ENCODE results near the gene G3BP2.

Gene G3BP2

DNA sequence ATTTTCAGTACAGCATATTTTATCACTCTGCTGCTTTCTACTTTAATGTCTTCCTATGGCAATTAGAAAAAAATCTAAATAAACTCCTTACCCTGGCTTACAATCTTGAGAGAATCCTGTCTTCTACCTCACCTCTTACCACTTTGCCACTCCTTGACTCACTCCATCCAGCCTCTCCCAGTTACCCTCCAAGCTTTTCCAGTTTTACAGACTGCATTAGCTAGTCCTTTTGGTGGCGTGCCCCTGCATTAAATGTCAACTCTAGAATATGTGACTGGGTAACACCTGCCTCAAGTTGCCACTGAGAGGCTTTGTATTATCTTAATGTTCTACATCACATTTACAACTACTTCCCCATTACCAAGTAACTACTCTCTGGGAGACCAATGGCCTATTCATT lies 35.4 kb downstream of the G3BP2 start:
- DNase-seq (ENCODE audit: low spot score) = no peak

DNA sequence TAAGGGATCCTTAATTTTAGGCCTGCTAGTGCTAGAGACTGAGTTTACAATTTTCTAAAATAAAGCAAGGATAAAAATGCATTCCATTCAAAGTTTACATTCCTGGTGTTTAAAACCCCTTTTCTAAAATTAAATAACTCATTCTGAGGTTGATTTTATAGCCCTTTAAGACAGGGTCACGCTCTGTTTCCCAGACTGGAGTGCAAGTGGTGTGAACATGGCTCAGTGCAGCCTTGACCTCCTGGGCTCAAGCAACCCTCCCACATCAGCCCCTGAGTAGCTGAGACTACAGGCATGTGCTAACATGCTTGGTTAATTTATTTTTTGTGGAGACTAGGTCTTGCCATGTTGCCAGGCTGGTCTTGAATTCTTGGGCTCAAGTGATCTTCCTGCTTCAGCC lies 36.0 kb downstream of the G3BP2 start:
- DNase-seq (ENCODE audit: low spot score) = no peak

DNA sequence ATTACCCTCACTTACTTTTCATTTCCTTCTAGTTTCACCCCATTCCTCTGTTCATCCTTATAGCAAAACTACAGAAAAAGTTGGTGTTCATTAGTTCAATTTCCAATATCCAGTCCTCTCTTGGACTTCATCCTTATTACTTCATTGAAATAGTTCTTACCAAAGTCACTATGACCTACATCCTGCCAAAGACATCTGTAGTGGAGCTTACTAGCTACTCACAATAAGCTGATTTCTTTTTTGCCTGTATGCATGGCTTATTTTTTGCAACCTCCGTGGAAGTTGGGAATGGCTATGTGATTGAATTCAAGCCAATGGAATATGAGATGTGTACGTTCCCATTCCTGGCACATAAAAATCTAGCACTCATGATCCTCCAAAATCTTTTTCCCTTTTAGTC lies 38.3 kb downstream of the G3BP2 start:
- DNase-seq (ENCODE audit: low spot score) = no peak

DNA sequence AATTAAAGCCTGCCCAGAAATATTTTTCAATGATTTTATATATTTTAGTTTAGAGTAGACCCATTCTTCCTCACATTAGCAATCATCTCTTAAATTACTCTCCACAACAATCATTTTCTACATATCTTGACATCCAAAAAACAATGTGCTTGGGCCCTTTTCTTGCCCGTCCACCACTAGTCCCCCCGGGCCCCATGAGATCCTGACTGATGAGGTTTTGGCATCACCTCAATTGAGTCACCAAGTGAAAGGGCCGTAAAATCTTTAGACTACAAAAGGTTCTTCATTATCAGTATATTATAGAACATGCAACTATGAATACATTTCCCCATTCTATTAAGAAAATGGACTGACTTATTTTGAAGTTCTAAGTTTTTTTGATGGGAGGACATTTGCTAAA lies 38.9 kb downstream of the G3BP2 start:
- DNase-seq (ENCODE audit: low spot score) = no peak

DNA sequence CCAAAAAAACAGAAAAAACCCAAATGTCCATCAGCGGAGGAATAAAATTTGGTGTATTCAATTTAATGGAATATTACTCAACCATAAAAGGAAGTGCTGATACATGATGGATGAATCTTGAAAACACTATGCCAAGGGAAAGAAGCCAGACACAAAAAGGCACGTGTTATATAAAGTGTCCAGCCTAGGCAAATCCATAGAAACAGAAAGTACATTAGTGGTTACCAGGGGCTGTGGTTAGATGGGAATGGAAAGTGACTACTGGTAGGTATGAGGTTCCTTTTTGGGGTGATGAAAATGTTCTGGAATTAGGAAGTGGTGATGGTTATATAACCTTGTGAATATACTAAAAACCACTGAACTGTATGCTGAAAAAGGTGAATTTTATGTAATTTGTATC lies 39.4 kb downstream of the G3BP2 start:
- no peak for DNase-seq (ENCODE audit: low spot score)

DNA sequence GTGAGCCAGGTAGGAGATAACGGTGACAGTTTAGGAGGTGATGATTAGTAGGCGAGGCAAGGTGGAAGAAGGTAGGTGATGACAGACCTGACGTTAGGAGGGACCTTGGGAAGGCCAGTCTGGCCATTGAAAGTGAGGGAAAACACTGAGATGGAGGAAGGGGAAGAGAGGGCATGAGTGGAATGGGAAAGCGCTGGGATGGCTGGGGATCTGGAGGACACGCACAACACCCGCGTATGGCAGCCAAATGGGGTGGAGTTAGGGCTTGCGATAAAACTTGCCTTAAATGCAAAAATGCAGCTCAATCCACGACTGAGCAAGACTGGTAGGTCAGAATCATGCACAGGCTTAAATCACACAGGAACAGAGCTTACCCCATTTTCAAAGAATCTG lies 42.3 kb downstream of the G3BP2 start:
- no peak for DNase-seq (ENCODE audit: low spot score)

DNA sequence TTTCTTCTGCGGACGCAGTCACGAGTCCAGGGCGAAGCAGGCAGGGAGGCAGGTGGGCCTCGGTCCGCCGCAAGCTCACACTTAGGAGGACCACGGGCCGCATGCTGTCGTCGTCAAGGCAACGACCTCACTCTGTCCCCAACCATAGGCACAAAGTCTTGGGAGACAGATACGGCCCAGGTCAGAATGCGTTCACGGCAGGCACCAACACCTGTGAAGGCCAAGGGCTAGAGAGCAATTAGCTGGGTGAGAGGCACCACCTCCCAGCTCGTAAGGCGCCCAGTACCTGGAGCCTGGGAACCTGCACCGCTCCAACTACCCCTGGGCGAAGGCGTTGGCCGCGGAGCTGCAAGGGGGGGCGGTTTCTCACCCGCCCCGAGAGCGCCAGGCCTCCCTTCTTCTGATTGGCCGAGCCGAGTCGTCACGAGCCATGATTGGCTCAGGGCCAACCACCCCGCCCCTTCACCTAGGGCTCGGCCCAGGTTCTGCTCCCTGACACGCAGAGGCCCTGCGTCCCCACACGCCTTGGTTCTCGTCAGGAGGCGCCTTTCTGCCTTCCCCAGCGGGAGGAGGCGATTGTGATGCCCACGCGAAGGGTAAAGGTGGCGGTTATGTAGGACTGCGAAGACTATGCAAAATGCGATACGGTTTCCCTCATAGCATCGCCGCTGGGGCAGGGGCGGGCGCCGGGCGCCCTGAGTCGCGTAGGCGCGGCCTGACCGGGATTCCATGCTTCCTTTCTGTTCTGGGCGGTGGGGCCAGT lies 42.9 kb downstream of the G3BP2 start, which contains the start of gene CDKL2:
Gene CDKL2, minus strand, starts transcription at position 355 of the 763 bp plus-strand sequence. CDS start 4,540 bp downstream, outside the sequence.
- DNase-seq (ENCODE audit: low spot score) = peak; percentile 88

DNA sequence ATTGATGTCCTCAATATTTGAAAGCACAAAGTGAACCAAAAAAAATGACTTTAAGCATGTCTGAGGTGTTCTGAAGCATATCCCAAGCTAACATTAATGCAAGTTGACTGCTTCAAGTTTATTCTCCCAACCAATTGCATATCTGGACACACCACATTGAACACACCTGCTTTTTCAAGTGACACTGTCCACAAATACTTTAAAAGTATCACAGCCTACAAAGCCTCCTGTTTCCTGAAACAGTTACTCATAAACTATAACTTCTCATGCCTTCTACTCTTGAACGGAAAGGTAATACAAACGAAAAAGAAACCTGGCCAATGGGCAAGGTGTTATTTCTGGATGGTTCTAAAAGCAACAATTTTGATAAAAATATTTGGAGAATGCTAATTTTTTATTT lies 44.0 kb downstream of the G3BP2 start:
- DNase-seq (ENCODE audit: low spot score) = no peak

DNA sequence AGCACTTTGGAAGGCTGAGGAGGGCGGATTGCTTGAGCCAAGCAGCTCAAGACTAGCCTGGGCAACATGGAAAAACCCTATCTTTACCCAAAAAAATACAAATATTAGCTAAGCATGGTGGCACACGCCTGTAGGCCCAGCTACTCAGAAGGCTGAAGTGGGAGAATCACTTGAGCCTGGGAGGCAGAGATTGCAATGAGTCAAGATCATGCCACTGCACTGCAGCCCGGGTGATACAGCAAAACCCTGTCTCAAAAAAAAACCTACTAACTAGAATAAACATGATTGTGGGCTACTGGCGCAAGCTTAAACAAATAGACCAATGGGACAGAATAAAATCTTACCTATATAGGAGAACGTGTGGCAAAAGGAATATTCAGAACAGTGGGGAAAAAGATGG lies 50.2 kb downstream of the G3BP2 start:
- DNase-seq (ENCODE audit: low spot score) = no peak

DNA sequence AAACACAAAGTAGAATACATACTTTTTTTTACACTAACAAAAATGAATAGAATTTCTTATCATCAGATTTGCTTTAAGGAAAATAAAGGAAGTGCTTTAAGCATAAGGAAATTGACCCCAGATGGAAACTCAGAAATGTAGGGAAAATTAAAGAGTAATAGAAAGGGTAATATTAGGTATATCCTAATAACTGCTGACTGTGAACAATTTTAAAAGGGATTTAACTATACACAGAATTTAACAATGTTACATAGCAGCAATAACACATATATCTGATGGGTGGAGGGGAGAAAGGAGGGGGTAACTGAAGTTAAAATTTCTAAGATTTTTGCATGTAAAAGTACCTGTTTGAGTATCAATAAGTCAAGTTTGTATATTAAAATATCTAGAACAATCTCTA lies 51.5 kb downstream of the G3BP2 start:
- DNase-seq (ENCODE audit: low spot score) = no peak

DNA sequence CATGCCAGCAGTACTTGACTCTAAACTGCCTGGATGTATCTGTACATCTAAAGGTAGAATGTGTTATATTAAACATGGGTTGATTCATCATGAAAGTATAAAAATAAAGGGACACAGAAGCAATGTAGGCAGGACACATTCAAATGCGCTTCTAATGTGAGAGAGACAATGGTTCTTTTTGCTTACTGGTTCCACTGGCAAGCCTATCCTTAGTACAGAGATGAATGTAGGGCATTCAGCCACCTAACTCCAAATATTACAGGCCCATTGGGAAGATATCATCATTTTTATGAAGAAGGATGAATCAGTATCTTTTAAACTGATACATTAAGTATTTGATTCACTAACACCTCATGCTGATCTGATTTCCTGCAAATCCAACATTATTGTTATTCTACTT lies 60.9 kb downstream of the G3BP2 start:
- no peak for DNase-seq (ENCODE audit: low spot score)

DNA sequence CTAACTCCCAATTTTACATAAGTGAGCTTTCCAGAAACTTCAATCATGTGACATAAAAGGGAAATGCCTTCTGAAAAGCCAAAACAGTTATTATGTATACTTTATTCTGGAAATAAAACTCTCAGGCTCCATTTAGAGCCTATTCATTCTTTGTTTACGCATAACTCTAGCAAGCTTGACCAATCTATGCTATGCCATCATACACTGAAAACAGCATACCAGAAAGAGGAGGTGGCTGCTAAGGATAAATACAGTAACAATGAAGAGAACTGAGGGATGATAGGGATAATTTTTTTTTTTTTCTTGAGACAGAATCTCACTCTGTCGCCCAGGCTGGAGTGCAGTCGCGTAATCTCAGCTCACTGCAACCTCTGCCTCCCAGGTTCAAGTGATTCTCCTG lies 67.3 kb downstream of the G3BP2 start:
- no peak for DNase-seq (ENCODE audit: low spot score)

DNA sequence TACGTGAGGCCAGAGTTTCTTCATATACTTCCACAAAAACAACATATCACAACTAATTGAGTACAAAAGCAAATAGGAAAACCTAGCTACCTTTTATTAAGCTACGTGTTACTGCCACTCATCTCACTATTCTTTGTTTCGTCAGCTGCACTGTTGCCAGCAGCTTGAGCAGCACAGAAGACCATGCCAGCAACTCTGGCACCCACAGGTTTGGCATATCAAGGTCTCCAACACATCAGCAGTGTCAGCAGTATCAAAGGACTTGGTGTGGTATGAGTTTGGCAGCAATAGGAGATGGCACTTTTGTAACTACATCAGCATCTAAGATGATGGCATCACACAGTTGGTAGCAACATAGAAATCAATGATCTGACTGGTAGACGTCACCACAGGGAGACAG lies 73.6 kb downstream of the G3BP2 start:
- no peak for DNase-seq (ENCODE audit: low spot score)

DNA sequence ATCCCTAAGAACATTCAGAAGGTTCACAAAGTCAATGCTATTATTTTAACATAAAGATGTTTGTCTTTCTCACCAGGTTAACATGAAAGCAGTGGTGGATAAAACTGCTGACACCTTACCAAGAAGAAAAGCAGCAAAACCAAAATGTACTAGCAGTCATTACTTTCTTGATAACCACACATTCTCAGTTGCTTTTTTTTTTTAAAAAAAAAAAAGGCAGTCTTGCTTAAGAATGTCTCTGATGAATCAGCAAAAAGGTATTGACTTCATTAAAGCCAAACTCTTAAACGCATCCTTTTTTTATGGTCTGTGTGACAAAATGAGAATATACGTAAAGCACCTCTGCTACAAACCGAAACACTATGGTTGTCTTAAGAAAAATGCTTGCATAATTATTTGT lies 74.8 kb downstream of the G3BP2 start:
- DNase-seq (ENCODE audit: low spot score) = peak; percentile 34

DNA sequence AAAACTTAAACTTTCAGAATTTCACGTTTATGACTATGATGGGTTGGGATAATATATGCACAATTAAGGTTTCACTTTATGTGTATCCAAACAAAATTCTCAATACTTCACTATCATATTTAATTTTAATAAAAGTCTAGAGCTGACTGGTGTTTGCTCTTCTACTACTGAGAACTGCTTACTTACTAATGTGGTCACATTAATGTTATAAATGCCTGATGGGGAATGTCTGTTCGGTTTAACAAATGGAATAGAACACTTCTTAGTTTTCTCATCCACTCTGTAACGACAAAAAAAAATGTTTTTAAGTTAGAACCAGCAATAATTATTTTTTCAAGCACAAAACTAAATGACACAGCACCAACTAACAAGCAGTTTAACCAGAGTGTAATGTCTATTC lies 77.2 kb downstream of the G3BP2 start:
- DNase-seq (ENCODE audit: low spot score) = no peak

DNA sequence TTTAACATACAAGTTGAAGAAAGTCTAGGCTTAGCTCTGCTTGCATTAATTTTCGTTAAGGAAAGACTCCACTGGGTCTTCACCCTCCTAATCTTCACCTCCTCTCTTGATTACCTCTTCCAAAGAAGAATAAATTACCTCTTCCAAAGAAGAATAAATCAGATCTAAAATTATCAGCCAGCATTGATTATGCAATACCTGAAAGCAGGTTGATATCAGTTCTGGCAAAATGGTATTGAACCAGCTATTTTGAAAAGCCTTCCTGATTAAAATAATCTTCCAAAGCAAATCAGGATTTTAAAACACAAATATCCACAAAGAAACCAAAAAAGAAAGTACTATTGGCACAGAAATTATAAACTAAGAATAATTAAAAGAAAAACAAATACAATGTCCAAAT lies 79.8 kb downstream of the G3BP2 start:
- no peak for DNase-seq (ENCODE audit: low spot score)

Measured in activated CD4-positive, alpha-beta T cell treated with anti-CD3 and anti-CD28 coated beads, Interleukin-2, Interleukin-4, amounts not matched to agents 100 ng/mL and 50 ng/mL, durations not matched to agents 16 hours and 8 hours (primary cell).